ENCODE measurements around the gene HOGA1.
"Not testable (repeated sequence)": the region's sequence is repeated elsewhere in the genome, so short reads cannot be mapped to it uniquely, and the experiment has no call there.

Gene HOGA1

DNA sequence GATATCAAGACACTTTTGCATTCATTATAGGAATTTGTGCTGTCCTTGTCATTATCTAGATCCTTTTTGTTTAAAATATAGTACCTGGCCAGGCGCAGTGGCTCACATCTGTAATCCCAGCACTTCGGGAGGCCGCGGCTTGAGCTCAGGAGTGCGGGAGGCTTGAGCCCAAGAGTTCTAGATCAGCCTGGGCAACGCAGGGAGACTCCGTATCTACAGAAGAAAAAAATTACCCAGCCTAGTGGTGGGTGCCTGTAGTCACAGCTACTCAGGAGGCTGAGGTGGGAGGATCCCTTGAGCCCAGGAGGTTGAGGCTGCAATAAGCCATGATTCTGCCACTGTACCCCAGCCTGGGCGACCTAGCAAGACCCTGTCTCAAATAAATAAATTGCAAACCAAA lies 49.7 kb downstream of the HOGA1 start:
- Histone ChIP-seq H3K27ac (ENCODE audit: low read depth in 2 of 2, low read length in 2 of 2) (peak overlapping the region in 1 of 2 donors; percentile 32), H3K9ac (ENCODE audit: low read depth in 1 of 2, low read length in 2 of 2) (peak overlapping the region; percentile 49 to 71), H3K27me3 (ENCODE audit: control insufficient read depth in 2 of 2, insufficient read depth in 2 of 2, low read length in 2 of 2) (no peaks in the 10 kb centered on the region), H3K4me1 (ENCODE audit: control insufficient read depth in 2 of 2, insufficient read depth in 2 of 2, low read length in 2 of 2) (peaks cover 3 to 8% of the 10 kb centered on the region in 2 donors), H3K4me3 (ENCODE audit: low read length in 2 of 2) (peak overlapping the region; percentile 84), H3K9me3 (ENCODE audit: control insufficient read depth in 2 of 2, low read length in 2 of 2) (no peaks in the 10 kb centered on the region), H3K36me3 (ENCODE audit: control insufficient read depth in 2 of 2, insufficient read depth in 2 of 2, low read length in 2 of 2) (no peaks in the 10 kb centered on the region)

DNA sequence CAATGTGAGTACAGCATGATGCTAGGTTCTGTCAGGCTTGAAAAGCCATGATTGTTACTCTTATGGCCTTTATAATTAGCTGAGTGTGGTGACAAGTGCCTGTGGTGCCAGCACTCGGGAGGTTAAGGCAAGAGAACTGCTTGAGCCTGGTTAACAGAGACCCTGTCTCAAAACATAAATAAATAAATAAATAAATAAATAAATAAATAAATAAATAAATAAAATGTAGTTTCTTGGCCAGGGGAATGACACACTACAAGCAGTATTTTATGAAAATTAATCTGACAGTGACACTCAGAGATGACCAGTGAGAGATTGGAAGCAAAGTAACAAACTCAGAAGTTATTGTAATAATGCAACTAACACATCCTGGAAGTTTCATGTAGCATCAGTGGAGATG lies 51.4 kb downstream of the HOGA1 start:
- no peak overlapping the region for H3K4me3 ChIP-seq (ENCODE audit: low read length in 2 of 2)
- no peaks in the 10 kb centered on the region for H3K36me3 ChIP-seq (ENCODE audit: control insufficient read depth in 2 of 2, insufficient read depth in 2 of 2, low read length in 2 of 2)
- peaks cover 3 to 8% of the 10 kb centered on the region in 2 donors for H3K4me1 ChIP-seq (ENCODE audit: control insufficient read depth in 2 of 2, insufficient read depth in 2 of 2, low read length in 2 of 2)
- H3K27ac ChIP-seq (ENCODE audit: low read depth in 2 of 2, low read length in 2 of 2): no peak overlapping the region
- no peaks in the 10 kb centered on the region for H3K9me3 ChIP-seq (ENCODE audit: control insufficient read depth in 2 of 2, low read length in 2 of 2)
- H3K9ac ChIP-seq (ENCODE audit: low read depth in 1 of 2, low read length in 2 of 2): no peak overlapping the region
- H3K27me3 ChIP-seq (ENCODE audit: control insufficient read depth in 2 of 2, insufficient read depth in 2 of 2, low read length in 2 of 2): no peaks in the 10 kb centered on the region

DNA sequence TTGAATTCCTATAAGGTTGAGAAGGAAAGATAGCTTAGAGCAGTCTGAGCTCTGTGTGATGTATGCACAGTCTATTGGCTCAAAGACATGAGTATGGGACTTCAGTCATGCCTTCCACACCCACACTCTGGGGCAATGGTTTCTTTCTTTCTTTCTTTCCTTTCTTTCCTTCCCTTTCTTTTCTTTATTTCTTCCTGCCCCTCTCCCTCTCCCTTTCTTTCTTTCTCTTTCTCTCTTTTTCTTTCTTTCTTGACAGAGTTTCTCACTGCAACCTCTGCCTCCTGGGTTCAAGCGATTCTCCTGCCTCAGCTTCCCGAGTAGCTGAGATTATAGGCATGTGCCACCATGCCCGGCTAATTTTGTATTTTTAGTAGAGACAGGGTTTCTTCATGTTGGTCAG lies 54.9 kb downstream of the HOGA1 start:
- not testable (repeated sequence) for H3K27me3 ChIP-seq (ENCODE audit: control insufficient read depth in 2 of 2, insufficient read depth in 2 of 2, low read length in 2 of 2); H3K9ac ChIP-seq (ENCODE audit: low read depth in 1 of 2, low read length in 2 of 2); H3K27ac ChIP-seq (ENCODE audit: low read depth in 2 of 2, low read length in 2 of 2); H3K9me3 ChIP-seq (ENCODE audit: control insufficient read depth in 2 of 2, low read length in 2 of 2); H3K4me3 ChIP-seq (ENCODE audit: low read length in 2 of 2); H3K36me3 ChIP-seq (ENCODE audit: control insufficient read depth in 2 of 2, insufficient read depth in 2 of 2, low read length in 2 of 2); H3K4me1 ChIP-seq (ENCODE audit: control insufficient read depth in 2 of 2, insufficient read depth in 2 of 2, low read length in 2 of 2)

DNA sequence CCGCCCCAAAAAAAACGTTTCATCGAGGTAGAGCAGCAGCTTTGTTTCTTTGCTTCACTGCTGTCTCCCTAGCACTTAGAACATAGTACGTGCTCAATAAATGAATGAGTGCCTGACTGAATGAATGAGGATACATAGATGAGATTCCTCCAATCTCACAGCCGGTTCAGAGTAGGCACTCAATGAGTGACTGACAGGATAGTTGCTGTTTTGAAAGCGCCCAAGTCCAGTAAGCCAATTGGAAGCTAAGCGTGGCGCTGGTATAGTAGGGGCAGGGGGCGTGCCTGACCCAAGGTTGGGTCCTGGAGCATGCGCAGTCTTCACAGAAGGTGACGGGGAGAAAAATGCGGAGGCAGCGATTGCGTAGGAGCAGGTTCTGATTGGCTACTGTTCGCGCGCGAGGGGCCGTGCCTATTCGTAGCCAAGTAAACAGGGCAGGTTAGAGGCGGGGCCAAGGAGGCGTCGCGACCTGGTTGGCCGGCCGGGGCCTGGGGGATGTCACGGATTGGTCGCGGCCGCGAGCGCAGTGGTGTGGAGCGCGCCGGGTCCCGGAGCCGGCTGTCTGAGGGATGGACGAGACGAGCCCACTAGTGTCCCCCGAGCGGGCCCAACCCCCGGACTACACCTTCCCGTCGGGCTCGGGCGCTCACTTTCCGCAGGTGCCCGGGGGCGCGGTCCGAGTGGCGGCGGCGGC lies 56.1 kb downstream of the HOGA1 start, which contains the start of gene PI4K2A:
Gene PI4K2A, plus strand, starts transcription at position 498 of the 694 bp plus-strand sequence. Its CDS starts 72 bp downstream, at position 570.
- Histone ChIP-seq H3K36me3 (ENCODE audit: control insufficient read depth in 2 of 2, insufficient read depth in 2 of 2, low read length in 2 of 2) (no peaks in the 10 kb centered on the region), H3K9me3 (ENCODE audit: control insufficient read depth in 2 of 2, low read length in 2 of 2) (no peaks in the 10 kb centered on the region), H3K4me3 (ENCODE audit: low read length in 2 of 2) (peak within 1 kb of the TSS; percentile 80 to 83), H3K4me1 (ENCODE audit: control insufficient read depth in 2 of 2, insufficient read depth in 2 of 2, low read length in 2 of 2) (peaks cover 7 to 8% of the 10 kb centered on the region in 2 donors), H3K27me3 (ENCODE audit: control insufficient read depth in 2 of 2, insufficient read depth in 2 of 2, low read length in 2 of 2) (no peaks in the 10 kb centered on the region), H3K27ac (ENCODE audit: low read depth in 2 of 2, low read length in 2 of 2) (peak within 1 kb of the TSS; percentile 77 to 78), H3K9ac (ENCODE audit: low read depth in 1 of 2, low read length in 2 of 2) (peak within 1 kb of the TSS; percentile 80 to 89)

DNA sequence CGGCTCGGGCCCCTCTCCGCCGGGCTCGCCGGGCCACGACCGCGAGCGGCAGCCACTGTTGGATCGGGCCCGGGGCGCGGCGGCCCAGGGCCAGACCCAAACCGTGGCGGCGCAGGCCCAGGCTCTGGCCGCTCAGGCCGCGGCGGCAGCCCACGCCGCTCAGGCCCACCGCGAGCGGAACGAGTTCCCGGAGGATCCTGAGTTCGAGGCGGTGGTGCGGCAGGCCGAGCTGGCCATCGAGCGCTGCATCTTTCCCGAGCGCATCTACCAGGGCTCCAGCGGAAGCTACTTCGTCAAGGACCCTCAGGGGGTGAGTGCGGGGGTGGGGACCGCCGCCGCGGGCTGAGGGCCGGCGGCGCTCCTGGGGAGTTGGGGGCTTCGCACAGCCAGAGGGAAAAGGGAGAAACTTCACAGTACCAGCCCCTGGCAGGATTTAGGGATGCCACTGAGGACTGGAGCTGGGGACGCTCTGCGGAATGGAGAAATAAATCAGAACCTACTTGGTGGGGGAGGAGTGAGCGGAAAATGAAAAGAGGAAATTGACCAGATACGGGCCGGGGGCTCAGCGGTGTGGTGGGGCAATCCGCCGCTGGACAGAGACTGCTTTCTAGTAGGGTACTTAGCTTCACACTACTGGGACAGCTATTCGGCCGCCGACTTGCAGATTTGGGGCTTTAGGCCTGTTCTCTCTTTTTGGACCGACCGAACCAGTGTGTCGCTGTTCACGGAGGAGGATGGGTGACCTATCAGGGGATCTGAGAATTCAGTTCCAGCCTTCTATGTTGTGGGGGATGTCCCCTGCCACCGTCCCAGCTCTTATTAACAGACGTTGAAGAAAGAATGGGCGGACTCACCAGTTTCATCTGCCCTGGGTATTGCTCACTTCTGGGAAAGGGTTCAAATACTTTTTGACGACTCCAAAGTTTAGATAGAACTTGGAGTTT lies 57.0 kb downstream of the HOGA1 start:
- Histone ChIP-seq H3K9ac (ENCODE audit: low read depth in 1 of 2, low read length in 2 of 2) (peak overlapping the region; percentile 80 to 89), H3K4me1 (ENCODE audit: control insufficient read depth in 2 of 2, insufficient read depth in 2 of 2, low read length in 2 of 2) (peaks cover 7 to 8% of the 10 kb centered on the region in 2 donors), H3K9me3 (ENCODE audit: control insufficient read depth in 2 of 2, low read length in 2 of 2) (no peaks in the 10 kb centered on the region), H3K27me3 (ENCODE audit: control insufficient read depth in 2 of 2, insufficient read depth in 2 of 2, low read length in 2 of 2) (no peaks in the 10 kb centered on the region), H3K4me3 (ENCODE audit: low read length in 2 of 2) (peak overlapping the region; percentile 80 to 82), H3K27ac (ENCODE audit: low read depth in 2 of 2, low read length in 2 of 2) (peak overlapping the region; percentile 77 to 78), H3K36me3 (ENCODE audit: control insufficient read depth in 2 of 2, insufficient read depth in 2 of 2, low read length in 2 of 2) (no peaks in the 10 kb centered on the region)

DNA sequence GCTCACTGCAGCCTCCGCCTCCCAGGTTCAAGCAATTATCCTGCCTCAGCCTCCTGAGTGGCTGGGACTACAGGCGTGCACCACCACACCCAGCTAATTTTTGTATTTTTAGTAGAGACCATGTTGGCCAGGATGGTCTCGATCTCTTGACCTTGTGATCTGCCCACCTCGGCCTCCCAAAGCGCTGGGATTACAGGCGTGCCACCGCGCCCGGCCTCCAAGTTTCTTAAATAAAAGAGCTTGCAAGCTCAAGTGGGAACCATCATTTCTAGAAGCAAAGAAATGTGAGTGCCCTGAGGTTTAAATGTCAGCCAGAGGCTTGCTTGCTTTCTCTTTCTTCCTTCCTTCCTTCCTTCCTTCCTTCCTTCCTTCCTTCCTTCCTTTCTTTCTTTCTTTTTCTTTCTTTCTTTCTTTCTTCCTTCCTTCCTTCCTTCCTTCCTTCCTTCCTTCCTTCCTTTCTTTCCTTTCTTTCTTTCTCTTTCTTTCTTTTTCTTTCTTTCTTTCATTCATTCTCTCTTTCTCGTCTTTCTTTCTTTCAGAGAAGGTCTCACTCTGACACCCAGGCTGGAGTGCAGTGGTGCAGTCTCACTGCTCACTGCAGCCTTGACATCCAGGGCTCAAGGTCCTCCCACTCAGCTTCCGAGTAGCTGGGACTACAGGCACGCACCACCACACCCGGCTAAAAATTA lies 58.4 kb downstream of the HOGA1 start:
- not testable (repeated sequence) for H3K4me3 ChIP-seq (ENCODE audit: low read length in 2 of 2); H3K27me3 ChIP-seq (ENCODE audit: control insufficient read depth in 2 of 2, insufficient read depth in 2 of 2, low read length in 2 of 2); H3K4me1 ChIP-seq (ENCODE audit: control insufficient read depth in 2 of 2, insufficient read depth in 2 of 2, low read length in 2 of 2); H3K36me3 ChIP-seq (ENCODE audit: control insufficient read depth in 2 of 2, insufficient read depth in 2 of 2, low read length in 2 of 2); H3K9ac ChIP-seq (ENCODE audit: low read depth in 1 of 2, low read length in 2 of 2); H3K9me3 ChIP-seq (ENCODE audit: control insufficient read depth in 2 of 2, low read length in 2 of 2); H3K27ac ChIP-seq (ENCODE audit: low read depth in 2 of 2, low read length in 2 of 2)

DNA sequence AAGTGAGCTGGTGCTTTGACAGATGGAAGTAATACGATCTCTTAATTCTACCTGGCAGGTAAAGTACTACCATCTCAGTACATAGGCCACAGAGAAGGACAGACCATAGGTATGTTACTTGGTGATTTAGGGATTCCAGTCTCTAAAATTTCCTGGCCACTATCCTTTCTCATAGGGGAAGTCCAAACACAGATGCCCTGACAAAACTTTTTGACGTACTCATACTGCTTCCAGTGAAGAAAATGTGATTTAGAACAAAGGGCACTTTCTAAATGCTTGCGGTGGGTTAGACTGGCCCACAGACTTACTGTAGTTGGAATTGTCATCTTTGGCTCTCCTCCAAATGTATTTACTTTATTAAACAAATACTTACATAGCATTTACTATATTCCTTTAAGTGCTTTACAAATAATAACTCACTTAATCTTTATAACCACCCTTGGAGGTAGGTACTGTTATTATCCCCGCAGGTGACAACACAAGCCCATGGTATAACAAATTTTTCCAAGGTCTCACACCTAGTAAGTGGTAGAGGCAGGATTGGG lies 59.3 kb downstream of the HOGA1 start:
- H3K27ac ChIP-seq (ENCODE audit: low read depth in 2 of 2, low read length in 2 of 2): no peak overlapping the region

DNA sequence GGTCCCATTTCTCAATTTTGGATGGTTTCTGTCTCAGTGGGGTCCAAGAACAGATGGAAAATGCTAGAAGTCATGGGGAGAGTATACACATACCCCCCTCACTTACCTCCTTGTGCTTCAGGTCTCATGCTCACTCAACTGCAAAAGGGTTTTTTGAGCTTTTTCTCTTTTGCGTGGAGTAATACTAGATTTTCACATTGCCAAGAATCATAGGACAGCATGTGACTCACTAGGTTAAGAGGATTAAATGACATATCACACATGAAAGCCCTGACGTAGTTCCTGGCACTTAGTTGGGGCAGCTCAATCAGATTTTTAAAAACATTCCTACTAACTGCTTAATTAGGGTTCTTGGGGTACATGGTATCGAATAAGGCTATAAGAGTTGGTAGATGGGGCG lies 60.7 kb downstream of the HOGA1 start:
- no peaks in the 10 kb centered on the region for H3K27me3 ChIP-seq (ENCODE audit: control insufficient read depth in 2 of 2, insufficient read depth in 2 of 2, low read length in 2 of 2)
- no peaks in the 10 kb centered on the region for H3K9me3 ChIP-seq (ENCODE audit: control insufficient read depth in 2 of 2, low read length in 2 of 2)
- no peak overlapping the region for H3K27ac ChIP-seq (ENCODE audit: low read depth in 2 of 2, low read length in 2 of 2)
- H3K36me3 ChIP-seq (ENCODE audit: control insufficient read depth in 2 of 2, insufficient read depth in 2 of 2, low read length in 2 of 2): peaks cover 0 to 2% of the 10 kb centered on the region in 2 donors
- no peak overlapping the region for H3K9ac ChIP-seq (ENCODE audit: low read depth in 1 of 2, low read length in 2 of 2)
- H3K4me1 ChIP-seq (ENCODE audit: control insufficient read depth in 2 of 2, insufficient read depth in 2 of 2, low read length in 2 of 2): peaks cover 7 to 8% of the 10 kb centered on the region in 2 donors
- H3K4me3 ChIP-seq (ENCODE audit: low read length in 2 of 2): no peak overlapping the region

More for the DNA sequence above, 59.3 kb downstream of the HOGA1 start:
- Histone ChIP-seq H3K27me3 (ENCODE audit: control insufficient read depth in 2 of 2, insufficient read depth in 2 of 2, low read length in 2 of 2) (no peaks in the 10 kb centered on the region), H3K4me3 (ENCODE audit: low read length in 2 of 2) (no peak overlapping the region), H3K9me3 (ENCODE audit: control insufficient read depth in 2 of 2, low read length in 2 of 2) (no peaks in the 10 kb centered on the region), H3K36me3 (ENCODE audit: control insufficient read depth in 2 of 2, insufficient read depth in 2 of 2, low read length in 2 of 2) (peaks cover 0 to 2% of the 10 kb centered on the region in 2 donors), H3K4me1 (ENCODE audit: control insufficient read depth in 2 of 2, insufficient read depth in 2 of 2, low read length in 2 of 2) (peaks cover 7 to 8% of the 10 kb centered on the region in 2 donors), H3K9ac (ENCODE audit: low read depth in 1 of 2, low read length in 2 of 2) (no peak overlapping the region)

DNA sequence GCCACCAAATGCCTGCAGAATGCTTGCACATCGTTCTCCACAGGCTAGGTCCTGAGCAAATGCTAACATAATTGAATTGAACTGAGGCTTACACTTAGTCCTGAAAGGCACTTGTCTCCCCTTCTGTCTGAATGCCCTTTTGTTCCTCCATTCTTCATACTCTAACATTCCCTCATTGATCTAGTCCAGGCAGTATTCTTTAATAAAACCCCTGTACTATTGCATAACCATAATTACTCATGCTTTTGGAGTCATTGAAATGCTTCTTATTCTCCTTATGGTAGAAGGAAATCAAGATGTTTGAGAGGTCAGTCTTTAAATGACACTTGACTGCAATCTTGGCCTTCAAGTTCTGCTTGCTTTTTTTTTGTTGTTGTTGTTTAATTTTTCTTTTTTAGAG lies 63.4 kb downstream of the HOGA1 start:
- Histone ChIP-seq H3K9me3 (ENCODE audit: control insufficient read depth in 2 of 2, low read length in 2 of 2) (no peaks in the 10 kb centered on the region), H3K27ac (ENCODE audit: low read depth in 2 of 2, low read length in 2 of 2) (no peak overlapping the region), H3K36me3 (ENCODE audit: control insufficient read depth in 2 of 2, insufficient read depth in 2 of 2, low read length in 2 of 2) (peaks cover 10 to 13% of the 10 kb centered on the region in 2 donors)

More for the DNA sequence above, 63.4 kb downstream of the HOGA1 start:
- peaks cover 0 to 2% of the 10 kb centered on the region in 2 donors for H3K4me1 ChIP-seq (ENCODE audit: control insufficient read depth in 2 of 2, insufficient read depth in 2 of 2, low read length in 2 of 2)
- no peak overlapping the region for H3K9ac ChIP-seq (ENCODE audit: low read depth in 1 of 2, low read length in 2 of 2)
- H3K4me3 ChIP-seq (ENCODE audit: low read length in 2 of 2): no peak overlapping the region
- no peaks in the 10 kb centered on the region for H3K27me3 ChIP-seq (ENCODE audit: control insufficient read depth in 2 of 2, insufficient read depth in 2 of 2, low read length in 2 of 2)

Data from mucosa of rectum (tissue), 2 donors.